HG02798 (cell line): ENCODE measurements around the gene PHF1.

Experiments used
- ATAC-seq: cut with Tn5 transposase; IDR thresholded peaks from one replicate; pipeline ENCODE4 v1.9.1; 2021; ENCODE audit warnings: mild to moderate bottlenecking; ENCODE audit not compliant: unreplicated experiment, poor library complexity

The PHF1 gene

GRCh38 chr6:33430991-33431879, 20.4 kb downstream of the PHF1 start:
- no peak for ATAC-seq

GRCh38 chr6:33431880-33432541, 21.2 kb downstream of the PHF1 start:
- no peak for ATAC-seq

GRCh38 chr6:33432546-33432945, 21.7 kb downstream of the PHF1 start:
- no peak for ATAC-seq

- no peak for ATAC-seq
These were observed 22.3 kb downstream of the PHF1 start for GRCh38 chr6:33433001-33433543.

- ATAC-seq, result no peak
These were observed 22.9 kb downstream of the PHF1 start for GRCh38 chr6:33433544-33434191.

GRCh38 chr6:33434961-33435360, 24.1 kb downstream of the PHF1 start:
- ATAC-seq, result no peak

- no peak for ATAC-seq
These were observed 26.9 kb downstream of the PHF1 start for GRCh38 chr6:33437666-33438065.

GRCh38 chr6:33438978-33439594, 28.3 kb downstream of the PHF1 start:
- no peak for ATAC-seq

- ATAC-seq, result no peak
These were observed 29.3 kb downstream of the PHF1 start for GRCh38 chr6:33439956-33440648.

GRCh38 chr6:33440649-33441309, 30.0 kb downstream of the PHF1 start:
- ATAC-seq, result no peak

GRCh38 chr6:33441457-33441856, 30.6 kb downstream of the PHF1 start:
- ATAC-seq, result no peak

GRCh38 chr6:33442283-33442682, 31.5 kb downstream of the PHF1 start:
- ATAC-seq, result no peak

- ATAC-seq, result no peak
These were observed 32.2 kb downstream of the PHF1 start for GRCh38 chr6:33443025-33443424.

GRCh38 chr6:33443619-33444504, 33.0 kb downstream of the PHF1 start:
- no peak for ATAC-seq

GRCh38 chr6:33445119-33445603, 34.3 kb downstream of the PHF1 start:
- ATAC-seq, result no peak

- ATAC-seq, result no peak
These were observed 35.5 kb downstream of the PHF1 start for GRCh38 chr6:33446356-33446755.

- ATAC-seq, result no peak
These were observed 39.6 kb downstream of the PHF1 start for GRCh38 chr6:33450434-33450833.

- ATAC-seq, result no peak
These were observed 40.8 kb downstream of the PHF1 start for GRCh38 chr6:33451606-33452005.
